ENCODE measurements around the gene NUP214. TPM values are rescaled to one million over a fixed set of nuclear protein-coding genes. Genes with fewer than 3 reads are reported as not detected.

The NUP214 gene
- total RNA-seq, 1 donor from 2014 or later = 70.2 TPM

DNA sequence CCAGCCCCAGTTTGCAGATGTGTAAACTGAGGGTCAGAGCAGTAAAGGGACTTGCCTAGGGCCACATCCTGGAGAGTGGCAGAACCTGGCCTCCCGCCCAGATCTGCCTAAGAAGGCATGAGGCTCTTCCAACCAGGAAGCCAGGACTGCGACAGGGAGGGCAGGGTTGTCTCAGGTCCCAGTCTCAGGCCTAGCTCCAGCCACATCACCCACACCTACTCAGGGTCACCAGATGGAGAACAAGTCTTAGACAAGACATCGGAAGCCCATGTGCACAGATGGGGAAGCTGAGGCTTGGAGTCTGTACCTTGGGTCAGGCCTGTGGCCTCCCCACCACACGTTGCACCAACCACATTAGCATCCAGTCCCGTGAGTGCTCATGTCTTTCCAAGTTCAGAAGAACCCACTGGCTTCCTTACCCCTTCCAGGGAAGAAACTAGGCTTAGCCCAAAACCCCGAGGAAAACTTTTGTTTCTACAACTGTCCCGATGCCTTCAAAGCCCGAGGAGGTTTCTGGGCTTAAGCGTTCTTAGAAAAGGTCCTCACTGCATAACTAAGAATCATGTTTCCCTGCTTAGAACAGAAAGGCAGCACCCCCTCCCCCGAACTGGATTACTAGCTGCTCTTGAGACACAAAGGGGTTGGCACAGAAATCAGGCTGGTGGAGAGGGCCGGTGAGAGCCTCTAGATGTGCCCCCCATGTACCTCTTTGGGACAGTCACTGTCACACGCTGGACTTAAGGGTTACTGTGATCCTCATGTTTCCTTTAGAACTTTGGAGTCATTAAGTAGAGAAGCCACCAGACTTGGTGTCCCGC is 148.7 kb downstream of the NUP214 start:
- intact Hi-C loops (cut with DNase I) = no loop called here
- H3K27me3 ChIP-seq = no peaks in the 10 kb centered on the region
- H3K4me3 ChIP-seq = peak overlapping the region; percentile 64 to 71
- no peak for DNase-seq (ENCODE audit: extremely low spot score in 2 of 2)
- H3K4me1 ChIP-seq = no peaks in the 10 kb centered on the region
- TF ChIP-seq POLR2A (IDR thresholded peaks at IDR 0.05) (no peak), POLR2AphosphoS5 (IDR thresholded peaks at IDR 0.05; ENCODE audit: insufficient read depth in 1 of 2, low read depth in 1 of 2) (no peak)
- TF ChIP-seq, protein P1, sequence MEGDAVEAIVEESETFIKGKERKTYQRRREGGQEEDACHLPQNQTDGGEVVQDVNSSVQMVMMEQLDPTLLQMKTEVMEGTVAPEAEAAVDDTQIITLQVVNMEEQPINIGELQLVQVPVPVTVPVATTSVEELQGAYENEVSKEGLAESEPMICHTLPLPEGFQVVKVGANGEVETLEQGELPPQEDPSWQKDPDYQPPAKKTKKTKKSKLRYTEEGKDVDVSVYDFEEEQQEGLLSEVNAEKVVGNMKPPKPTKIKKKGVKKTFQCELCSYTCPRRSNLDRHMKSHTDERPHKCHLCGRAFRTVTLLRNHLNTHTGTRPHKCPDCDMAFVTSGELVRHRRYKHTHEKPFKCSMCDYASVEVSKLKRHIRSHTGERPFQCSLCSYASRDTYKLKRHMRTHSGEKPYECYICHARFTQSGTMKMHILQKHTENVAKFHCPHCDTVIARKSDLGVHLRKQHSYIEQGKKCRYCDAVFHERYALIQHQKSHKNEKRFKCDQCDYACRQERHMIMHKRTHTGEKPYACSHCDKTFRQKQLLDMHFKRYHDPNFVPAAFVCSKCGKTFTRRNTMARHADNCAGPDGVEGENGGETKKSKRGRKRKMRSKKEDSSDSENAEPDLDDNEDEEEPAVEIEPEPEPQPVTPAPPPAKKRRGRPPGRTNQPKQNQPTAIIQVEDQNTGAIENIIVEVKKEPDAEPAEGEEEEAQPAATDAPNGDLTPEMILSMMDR (IDR thresholded peaks at IDR 0.05) = no peak
- no peaks in the 10 kb centered on the region for H3K9me3 ChIP-seq
- no peaks in the 10 kb centered on the region for H3K36me3 ChIP-seq
- H3K27ac ChIP-seq = peak overlapping the region; percentile 58

DNA sequence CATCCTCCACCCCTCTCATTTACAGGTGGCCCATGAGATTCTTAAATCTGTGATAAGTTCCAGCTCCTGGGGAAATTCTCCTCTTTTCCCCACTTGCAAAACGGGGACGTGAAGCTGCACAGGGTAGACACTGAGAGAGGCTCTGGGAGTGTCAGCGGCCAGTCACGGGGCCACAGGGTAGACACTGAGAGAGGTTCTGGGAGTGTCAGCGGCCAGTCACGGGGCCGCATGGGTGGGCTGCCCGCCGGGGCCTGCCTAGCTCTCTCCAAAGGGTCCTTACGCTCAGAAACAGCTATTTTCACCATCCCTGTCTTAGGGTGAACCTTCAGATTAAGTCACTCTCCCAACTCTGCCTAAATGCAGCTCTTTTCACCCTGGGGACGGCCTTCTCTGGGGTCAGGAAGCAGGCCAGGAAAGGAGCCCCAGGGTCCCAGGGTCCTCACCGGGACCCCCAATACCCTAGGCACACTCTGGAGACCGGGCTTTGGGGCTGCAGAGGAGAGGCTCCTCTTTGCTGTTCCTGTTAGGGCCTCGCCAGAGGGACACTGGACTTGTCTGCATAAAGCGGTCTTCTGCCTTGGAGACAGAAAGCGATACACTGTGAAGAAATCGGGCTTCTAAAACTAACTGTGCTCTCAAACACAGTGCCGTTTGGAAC is 149.4 kb downstream of the NUP214 start:
- Histone ChIP-seq H3K9me3 (no peaks in the 10 kb centered on the region), H3K27me3 (no peaks in the 10 kb centered on the region), H3K4me1 (no peaks in the 10 kb centered on the region), H3K27ac (peak overlapping the region; percentile 58), H3K4me3 (peak overlapping the region; percentile 64 to 71), H3K36me3 (no peaks in the 10 kb centered on the region)
- no peak for DNase-seq (ENCODE audit: extremely low spot score in 2 of 2)
- TF ChIP-seq POLR2AphosphoS5 (IDR thresholded peaks at IDR 0.05; ENCODE audit: insufficient read depth in 1 of 2, low read depth in 1 of 2) (peak in 1 of 2 donors; percentile 24), POLR2A (IDR thresholded peaks at IDR 0.05) (no peak)
- TF ChIP-seq, protein P1 (IDR thresholded peaks at IDR 0.05) = no peak
- intact Hi-C loops (cut with DNase I) = no loop called here

DNA sequence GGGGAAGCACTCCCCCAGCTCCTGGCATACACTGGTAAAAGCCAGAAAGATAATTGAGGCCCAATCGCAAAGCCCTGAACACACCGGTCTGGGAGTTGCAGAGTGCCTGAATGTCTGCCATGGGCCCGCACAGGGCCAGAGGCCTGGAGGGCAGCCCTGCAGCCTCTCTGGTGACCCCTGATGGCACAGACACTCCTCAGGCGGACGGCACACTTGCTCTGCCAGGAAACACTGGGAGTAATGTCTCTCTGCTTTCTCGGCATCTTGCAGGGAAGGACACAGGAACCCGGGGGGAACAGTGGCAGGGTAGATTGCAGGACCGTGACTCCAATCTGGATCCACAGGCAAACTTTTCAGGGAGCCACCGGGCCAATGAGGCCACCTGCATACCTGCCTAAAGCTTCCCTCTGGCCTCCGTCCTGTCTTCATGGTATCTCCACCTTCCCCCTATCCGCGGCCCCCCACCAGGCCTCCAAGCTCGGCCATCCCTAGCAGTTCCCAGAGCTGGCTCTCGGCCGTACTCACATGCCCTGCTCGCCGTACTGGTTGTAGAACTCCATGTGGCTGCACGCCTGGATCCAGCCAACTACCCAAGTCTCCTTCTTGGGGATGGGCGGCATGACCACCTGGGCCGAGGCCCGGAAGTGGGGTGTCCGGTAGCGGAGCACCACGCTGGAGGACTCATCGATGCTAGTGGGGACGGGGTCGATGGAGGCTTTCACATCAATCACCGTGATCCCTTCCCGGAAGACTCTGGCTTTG is 150.1 kb downstream of the NUP214 start:
- TF ChIP-seq POLR2AphosphoS5 (IDR thresholded peaks at IDR 0.05; ENCODE audit: insufficient read depth in 1 of 2, low read depth in 1 of 2) (peak in 1 of 2 donors; percentile 17), POLR2A (IDR thresholded peaks at IDR 0.05) (no peak)
- Histone ChIP-seq H3K4me3 (peak overlapping the region; percentile 64 to 71), H3K36me3 (no peaks in the 10 kb centered on the region), H3K27ac (peak overlapping the region; percentile 58), H3K9me3 (no peaks in the 10 kb centered on the region), H3K4me1 (no peaks in the 10 kb centered on the region), H3K27me3 (no peaks in the 10 kb centered on the region)
- intact Hi-C loops (cut with DNase I) = no loop called here
- DNase-seq (ENCODE audit: extremely low spot score in 2 of 2) = no peak

DNA sequence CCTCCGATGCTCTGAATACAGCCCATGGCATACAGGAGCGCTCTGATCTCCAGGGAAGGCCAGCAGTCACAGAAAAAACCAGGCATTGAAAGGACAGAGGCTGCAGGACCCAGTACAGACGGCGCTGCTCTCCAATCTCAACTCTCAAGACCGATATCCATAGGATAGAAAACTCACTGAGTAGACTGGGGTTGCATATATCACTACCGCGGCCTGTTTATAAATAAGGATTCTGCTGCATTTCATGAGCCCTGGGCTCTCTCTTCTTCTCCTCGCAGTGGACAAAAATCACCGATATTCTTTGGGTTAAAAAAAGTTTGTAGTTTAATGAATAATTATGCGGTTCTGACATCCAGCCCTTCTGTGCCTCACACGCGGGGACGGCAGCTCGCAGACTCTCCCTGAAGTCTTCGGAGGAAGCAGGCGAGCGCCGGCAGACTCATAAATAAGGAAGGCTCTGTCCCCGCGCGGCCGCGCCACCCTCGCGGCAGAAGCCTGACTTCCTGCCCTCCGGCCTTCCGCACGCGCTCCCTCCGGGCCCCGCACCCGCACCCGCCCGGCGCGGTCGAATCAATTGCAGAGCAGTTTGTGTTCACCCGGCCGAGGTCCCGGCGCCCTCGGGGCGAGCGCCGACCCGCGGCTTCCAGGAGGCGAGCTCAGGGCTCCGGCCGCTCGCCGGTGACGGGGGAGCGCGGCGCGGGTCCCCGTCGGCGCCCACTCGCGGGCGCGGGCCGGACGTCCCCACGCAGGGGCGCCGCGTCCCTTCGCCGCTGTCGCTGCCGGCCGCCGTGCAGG is 150.9 kb downstream of the NUP214 start, which contains the start of gene FAM78A:
FAM78A (minus strand) TSS at position 417 of the 795 bp plus-strand sequence; CDS start at position 86, 331 bp downstream.
- TF ChIP-seq, protein P1 (IDR thresholded peaks at IDR 0.05) = no peak
- no peak for TF ChIP-seq POLR2AphosphoS5 (IDR thresholded peaks at IDR 0.05; ENCODE audit: insufficient read depth in 1 of 2, low read depth in 1 of 2)
- Histone ChIP-seq H3K27ac (peak within 1 kb of the TSS; percentile 58), H3K9me3 (no peaks in the 10 kb centered on the region), H3K27me3 (no peaks in the 10 kb centered on the region), H3K4me1 (no peaks in the 10 kb centered on the region), H3K36me3 (no peaks in the 10 kb centered on the region), H3K4me3 (peak within 1 kb of the TSS; percentile 64 to 71)
- DNase-seq (ENCODE audit: extremely low spot score in 2 of 2) = no peak
- intact Hi-C loops (cut with DNase I) = no loop called here

Data from vagina (tissue), 2 donors.